ENCODE results near the gene TOR1AIP1.

Gene TOR1AIP1

DNA sequence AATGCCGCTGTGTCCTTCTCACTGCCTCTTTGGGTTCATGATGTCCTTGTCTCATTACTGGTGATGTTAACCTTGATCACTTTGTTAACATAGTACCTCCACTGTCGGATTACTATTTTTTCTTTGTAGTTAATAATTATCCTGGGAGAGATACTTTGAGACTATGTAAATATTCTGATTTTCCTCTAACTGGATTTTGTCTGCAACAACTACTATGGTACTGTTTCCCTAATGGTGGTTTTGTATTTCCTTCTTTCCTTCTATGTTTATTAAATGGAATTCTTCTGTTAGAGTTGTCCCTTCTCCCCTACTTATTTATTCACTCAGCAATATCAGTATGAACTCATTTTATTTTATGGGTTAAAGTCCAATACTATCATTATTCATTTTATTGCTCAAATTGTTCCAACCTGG is 8.6 kb upstream of the TOR1AIP1 start:
- peak overlapping the region; percentile 61 for H3K27ac ChIP-seq
- TF ChIP-seq ZFX (IDR thresholded peaks at IDR 0.05; ENCODE audit: borderline replicate concordance) (no peak), CTCF (IDR thresholded peaks at IDR 0.05) (no peak)

DNA sequence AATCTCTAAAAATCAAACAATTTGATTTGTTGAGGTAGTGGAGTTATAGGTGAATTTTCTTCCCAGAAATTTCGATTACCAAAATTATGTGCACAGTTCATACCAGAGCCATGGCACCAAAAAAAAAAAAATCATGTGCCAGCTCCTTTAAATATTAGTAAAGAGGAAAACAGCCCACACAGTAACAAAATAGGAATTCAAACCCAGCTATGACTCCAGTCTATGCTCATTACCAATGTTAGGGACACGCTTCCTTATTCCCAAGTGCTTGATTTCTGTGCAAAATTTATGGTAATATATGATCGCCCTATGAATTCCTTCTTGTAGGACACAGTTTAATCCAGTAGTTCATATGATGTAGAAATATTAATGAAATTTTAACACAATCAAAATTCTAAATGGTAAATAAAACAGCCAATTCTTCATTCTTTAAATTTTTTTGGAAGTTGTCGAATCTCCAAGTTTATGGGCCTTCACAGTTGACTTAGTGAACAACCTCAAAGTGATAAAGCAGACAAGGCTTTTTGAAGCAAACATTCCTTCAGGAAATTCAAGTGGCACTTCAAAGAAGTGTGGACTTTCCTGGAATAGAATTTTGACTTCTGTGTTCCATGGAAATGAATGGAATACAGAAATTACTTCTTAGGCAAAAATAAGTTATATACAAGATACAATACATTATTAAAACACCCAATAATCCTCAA is 6.3 kb upstream of the TOR1AIP1 start:
- no peak overlapping the region for H3K27ac ChIP-seq
- no peak for TF ChIP-seq CTCF (IDR thresholded peaks at IDR 0.05)

- H3K27ac ChIP-seq: no peak overlapping the region
These were observed 5.8 kb upstream of the TOR1AIP1 start for GRCh38 chr1:179876300-179876715.

DNA sequence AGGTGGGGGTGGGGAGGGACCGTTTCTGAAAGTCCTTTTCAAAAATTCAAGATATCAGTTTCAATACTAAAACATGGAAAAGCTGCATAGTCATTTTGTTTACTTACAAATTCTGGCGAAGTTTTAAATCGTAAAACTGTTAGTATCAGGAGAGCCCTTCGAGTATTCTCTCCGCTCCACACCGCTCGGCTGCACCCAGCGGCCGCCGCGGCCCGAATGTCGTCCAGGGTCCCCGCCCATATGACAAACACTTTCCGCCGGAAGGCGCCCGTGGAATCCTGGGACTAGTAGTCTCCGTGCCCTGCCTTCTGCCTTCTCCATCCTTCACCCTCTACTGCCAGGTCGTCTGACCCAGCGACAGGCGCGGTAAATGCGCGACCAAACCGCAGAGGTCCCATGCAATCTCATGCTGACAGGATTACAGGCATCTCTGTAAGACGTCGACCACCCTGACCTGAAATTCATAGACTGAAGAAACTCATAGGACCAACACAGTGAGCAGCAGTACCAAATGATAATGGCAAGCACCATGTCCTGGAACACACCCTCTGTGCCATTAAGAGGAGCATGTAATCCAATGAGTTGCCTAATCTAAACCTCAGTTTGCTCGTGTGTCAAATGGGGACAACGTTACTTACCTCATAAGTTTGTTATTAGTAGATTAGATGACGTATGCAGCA is 4.4 kb upstream of the TOR1AIP1 start, which contains the start of gene TOR1AIP2:
TOR1AIP2 (minus strand) TSS at position 218 of the 680 bp plus-strand sequence. CDS start 25,138 bp downstream, outside the sequence.
- TF ChIP-seq CTCF (IDR thresholded peaks at IDR 0.05) (no peak), ZFX (IDR thresholded peaks at IDR 0.05; ENCODE audit: borderline replicate concordance) (no peak)
- peak within 1 kb of the TSS; percentile 47 for H3K27ac ChIP-seq

More at GRCh38 chr1:179876300-179876715, 5.8 kb upstream of the TOR1AIP1 start:
- no peak for TF ChIP-seq ZFX (IDR thresholded peaks at IDR 0.05; ENCODE audit: borderline replicate concordance)
- no peak for TF ChIP-seq CTCF (IDR thresholded peaks at IDR 0.05)

GRCh38 chr1:179879797-179880196 is 2.3 kb upstream of the TOR1AIP1 start:
- no peak for TF ChIP-seq ZFX (IDR thresholded peaks at IDR 0.05; ENCODE audit: borderline replicate concordance)
- no peak for TF ChIP-seq CTCF (IDR thresholded peaks at IDR 0.05)

DNA sequence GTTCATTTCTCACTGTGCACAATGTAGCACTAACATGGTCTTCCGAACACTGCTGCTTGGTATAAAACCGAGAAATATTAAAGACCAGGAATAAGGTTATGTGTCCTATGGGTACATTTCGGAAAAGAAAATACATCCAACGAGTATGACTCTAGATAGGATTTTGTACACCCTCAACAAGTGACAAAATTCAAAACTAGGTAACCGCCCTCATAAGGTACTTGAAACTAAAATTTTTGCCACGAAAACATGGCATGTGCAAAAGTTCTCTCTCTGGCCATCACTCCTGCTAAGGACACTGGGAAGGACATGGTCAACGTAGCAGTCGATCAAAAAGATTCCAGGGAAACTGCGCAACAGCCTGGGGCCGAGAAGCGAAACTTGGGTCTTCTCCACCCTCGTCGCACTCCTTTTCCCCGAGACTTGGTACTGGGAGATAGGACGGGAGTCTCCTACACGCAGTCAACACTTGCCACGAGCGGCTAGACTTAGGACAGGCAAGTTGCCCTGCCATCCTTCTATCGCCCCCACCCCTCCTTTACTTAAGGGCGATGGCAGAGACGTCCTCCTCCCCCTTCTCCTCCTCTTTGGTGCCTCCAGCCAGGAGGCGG is 338 bp upstream of the TOR1AIP1 start:
- no peak for TF ChIP-seq ZFX (IDR thresholded peaks at IDR 0.05; ENCODE audit: borderline replicate concordance)
- no peak for TF ChIP-seq CTCF (IDR thresholded peaks at IDR 0.05)
- H3K27ac ChIP-seq: peak overlapping the region; percentile 98

More at GRCh38 chr1:179879797-179880196, 2.3 kb upstream of the TOR1AIP1 start:
- no peak overlapping the region for H3K27ac ChIP-seq

Data from 22Rv1 (cell line).